Cardiac fibroblast (primary cell): ENCODE data around the gene TFEB.

ENCODE experiments used
- DNase-seq, 2 donors: peaks; one replicate each; pipeline versions ENCODE4 v3.0.0 to v3.0.0-alpha.2; 2010; ENCODE audit warnings: low read depth in 2 of 2
- H3K4me3 ChIP-seq, 2 donors: replicated peaks in 1 of 2; 1 replicate in 1 of 2; 2 replicates in 1 of 2; pipeline ENCODE4 v1.5.1; 2011; ENCODE audit warnings: low read depth in 2 of 2, low read length in 2 of 2, mild to moderate bottlenecking in 2 of 2, moderate library complexity in 1 of 2
- TF ChIP-seq, protein P1 (sequence below): IDR thresholded peaks from one replicate; pipeline ENCODE4 v1.5.1; 2011; ENCODE audit warnings: low read depth, mild to moderate bottlenecking, low read length, inconsistent platforms

TFEB gene

GRCh38 chr6:41755895-41756294, 20.5 kb upstream of the TFEB start:
- TF ChIP-seq, protein P1, sequence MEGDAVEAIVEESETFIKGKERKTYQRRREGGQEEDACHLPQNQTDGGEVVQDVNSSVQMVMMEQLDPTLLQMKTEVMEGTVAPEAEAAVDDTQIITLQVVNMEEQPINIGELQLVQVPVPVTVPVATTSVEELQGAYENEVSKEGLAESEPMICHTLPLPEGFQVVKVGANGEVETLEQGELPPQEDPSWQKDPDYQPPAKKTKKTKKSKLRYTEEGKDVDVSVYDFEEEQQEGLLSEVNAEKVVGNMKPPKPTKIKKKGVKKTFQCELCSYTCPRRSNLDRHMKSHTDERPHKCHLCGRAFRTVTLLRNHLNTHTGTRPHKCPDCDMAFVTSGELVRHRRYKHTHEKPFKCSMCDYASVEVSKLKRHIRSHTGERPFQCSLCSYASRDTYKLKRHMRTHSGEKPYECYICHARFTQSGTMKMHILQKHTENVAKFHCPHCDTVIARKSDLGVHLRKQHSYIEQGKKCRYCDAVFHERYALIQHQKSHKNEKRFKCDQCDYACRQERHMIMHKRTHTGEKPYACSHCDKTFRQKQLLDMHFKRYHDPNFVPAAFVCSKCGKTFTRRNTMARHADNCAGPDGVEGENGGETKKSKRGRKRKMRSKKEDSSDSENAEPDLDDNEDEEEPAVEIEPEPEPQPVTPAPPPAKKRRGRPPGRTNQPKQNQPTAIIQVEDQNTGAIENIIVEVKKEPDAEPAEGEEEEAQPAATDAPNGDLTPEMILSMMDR: no peak

DNA sequence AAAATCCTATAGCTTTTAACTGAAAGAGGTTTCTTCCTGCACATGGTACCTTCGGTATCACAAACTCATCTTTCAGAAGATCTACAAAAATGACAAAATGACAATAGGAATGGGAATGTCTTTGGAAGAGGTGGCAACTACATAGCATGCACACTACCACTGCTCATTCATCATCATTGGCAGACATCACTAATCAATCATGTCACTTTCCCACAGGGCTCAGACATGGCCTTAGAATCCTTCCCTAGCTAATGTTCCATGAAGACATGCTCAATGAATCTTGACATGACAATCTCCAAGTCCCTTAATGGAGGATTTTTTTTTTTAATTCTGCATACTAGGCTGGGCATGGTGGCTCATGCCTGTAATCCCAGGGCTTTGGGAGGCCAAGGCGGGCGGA, 15.0 kb upstream of the TFEB start:
- DNase-seq: no peak
- H3K4me3 ChIP-seq: no peak overlapping the region
- TF ChIP-seq, protein P1: no peak

More at GRCh38 chr6:41755895-41756294, 20.5 kb upstream of the TFEB start:
- H3K4me3 ChIP-seq: no peak overlapping the region
- DNase-seq: no peak

GRCh38 chr6:41748542-41748941, 13.1 kb upstream of the TFEB start:
- H3K4me3 ChIP-seq: no peak overlapping the region
- no peak for DNase-seq
- TF ChIP-seq, protein P1: no peak

DNA sequence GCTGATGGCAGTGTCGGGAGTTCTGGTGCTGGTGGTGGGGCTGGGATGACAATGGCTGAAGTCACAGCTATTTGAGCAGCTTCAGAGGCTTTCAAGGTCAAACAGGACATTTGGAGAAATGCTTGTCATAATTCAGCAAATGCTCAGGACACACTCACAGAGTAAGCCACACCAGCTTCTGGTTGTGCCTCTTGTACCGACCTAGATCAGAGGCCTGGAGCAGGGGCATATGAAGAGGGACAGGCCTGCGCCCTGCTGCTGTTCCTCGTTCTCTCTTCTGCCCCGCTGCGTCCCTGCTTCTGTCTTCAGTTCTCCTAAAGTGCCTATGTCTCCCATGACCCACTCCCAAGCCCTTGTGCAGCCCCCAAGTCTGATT, 12.7 kb upstream of the TFEB start:
- no peak overlapping the region for H3K4me3 ChIP-seq
- TF ChIP-seq, protein P1: no peak
- DNase-seq: no peak

GRCh38 chr6:41747256-41748101, 12.1 kb upstream of the TFEB start, which contains the start of gene PGC:
PGC (minus strand) TSS chr6:41747397; CDS start chr6:41747334, 63 bp downstream.
- TF ChIP-seq, protein P1: no peak
- H3K4me3 ChIP-seq: no peak within 1 kb of the TSS
- DNase-seq: peak in 1 of 2 donors; percentile 23

DNA sequence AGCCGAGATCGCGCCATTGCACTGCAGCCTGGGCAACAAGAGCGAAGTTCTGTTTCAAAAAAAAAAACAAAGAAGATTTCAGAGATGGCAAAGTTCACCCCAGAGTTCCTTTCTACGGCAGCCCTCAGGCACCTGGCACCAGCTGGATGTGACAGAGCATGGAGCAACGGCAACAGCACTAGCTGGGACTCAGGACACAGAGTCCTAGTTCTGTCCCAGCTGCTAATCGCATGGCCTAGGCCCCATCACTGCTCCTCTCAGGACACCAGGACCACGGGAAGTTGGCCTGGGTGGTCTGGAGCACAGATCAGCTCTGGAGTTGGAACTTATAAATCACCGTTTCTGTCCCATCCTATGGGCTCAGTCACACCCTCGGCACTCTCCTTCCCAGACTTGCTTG, 10.7 kb upstream of the TFEB start:
- DNase-seq: no peak
- TF ChIP-seq, protein P1: no peak
- no peak overlapping the region for H3K4me3 ChIP-seq
